Measurements from ENCODE around the gene RYR1.
"Not testable (repeated sequence)": the region's sequence is repeated elsewhere in the genome, so short reads cannot be mapped to it uniquely, and the experiment has no call there.

The RYR1 gene

GRCh38 chr19:38577826-38578225 is 144.3 kb downstream of the RYR1 start:
- DNase-seq = no peak

GRCh38 chr19:38579304-38579703 is 145.8 kb downstream of the RYR1 start:
- DNase-seq = not testable (repeated sequence)

DNA sequence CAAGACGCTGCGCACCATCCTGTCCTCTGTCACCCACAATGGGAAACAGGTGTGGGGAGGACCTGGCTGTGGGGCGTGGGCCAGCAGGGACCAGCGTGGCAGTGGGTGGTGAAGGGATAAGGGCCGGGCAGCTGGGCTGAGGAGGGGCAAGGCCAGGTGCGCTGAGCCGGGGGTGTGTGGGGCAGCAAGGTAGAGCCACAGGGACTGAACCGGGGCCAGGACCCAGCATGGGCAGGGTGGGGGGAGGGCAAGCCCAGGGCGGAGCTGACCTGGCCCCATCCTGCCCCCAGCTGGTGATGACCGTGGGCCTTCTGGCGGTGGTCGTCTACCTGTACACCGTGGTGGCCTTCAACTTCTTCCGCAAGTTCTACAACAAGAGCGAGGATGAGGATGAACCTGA is 146.6 kb downstream of the RYR1 start:
- no peak for DNase-seq

- DNase-seq = no peak
Observed at GRCh38 chr19:38583219-38583984, 149.9 kb downstream of the RYR1 start.

DNA sequence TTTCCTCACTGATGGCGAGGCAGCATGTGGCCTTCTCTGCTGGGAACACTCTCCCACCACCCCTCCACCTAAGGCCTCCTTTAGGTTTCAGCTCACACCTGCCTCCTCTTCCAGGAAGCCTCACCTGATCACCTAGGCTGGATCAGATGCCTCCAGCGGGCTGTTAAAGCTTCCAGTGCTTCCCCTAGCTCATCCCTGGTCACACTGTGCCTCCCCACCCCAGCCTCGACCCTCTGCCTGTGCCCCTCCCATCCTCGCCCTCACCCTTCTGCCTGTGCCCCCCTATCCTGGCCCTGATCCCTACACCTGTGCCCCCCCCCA is 150.5 kb downstream of the RYR1 start:
- no peak for DNase-seq

- no peak for DNase-seq
Observed at GRCh38 chr19:38587562-38587961, 154.1 kb downstream of the RYR1 start.

DNA sequence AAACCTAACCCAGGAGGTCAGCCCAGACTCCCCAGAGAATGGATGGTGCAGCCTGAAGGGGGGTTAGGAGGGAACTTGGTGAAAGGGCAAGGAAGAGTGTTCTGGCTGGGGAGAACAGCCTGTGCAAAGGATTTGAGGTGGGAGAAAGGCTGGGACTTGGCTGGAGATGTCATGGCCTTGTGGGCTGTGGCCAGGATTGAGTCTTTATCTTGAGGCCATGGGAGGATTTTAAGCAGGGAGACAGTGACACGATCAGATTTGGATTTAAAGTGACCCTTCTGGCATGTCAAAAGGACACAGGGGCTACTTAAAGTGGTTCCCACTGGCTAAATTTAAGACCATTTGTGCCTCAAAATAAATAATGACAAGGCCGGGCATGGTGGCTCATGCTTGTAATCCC is 154.6 kb downstream of the RYR1 start:
- DNase-seq = no peak

DNA sequence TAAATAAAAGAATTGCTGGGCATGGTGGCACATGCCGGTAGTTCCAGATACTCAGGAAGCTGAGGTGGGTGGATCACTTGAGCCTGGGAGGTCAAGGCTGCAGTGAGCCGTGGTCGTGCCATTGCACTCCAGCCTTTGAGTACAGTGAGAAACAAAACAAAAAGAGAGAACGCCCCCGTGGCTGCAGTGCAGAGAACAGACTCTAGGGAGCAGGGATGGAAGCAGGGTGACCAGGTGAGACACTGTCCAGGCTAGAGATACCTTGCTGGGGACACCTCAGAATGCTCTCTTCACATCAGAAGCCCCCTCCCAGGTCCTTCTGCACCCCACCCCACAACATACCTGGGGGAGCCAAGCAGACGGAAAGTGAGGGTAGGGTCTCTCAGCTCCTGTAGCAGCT is 159.4 kb downstream of the RYR1 start:
- no peak for DNase-seq

GRCh38 chr19:38596057-38596981 is 162.8 kb downstream of the RYR1 start:
- peak; percentile 27 for DNase-seq

DNA sequence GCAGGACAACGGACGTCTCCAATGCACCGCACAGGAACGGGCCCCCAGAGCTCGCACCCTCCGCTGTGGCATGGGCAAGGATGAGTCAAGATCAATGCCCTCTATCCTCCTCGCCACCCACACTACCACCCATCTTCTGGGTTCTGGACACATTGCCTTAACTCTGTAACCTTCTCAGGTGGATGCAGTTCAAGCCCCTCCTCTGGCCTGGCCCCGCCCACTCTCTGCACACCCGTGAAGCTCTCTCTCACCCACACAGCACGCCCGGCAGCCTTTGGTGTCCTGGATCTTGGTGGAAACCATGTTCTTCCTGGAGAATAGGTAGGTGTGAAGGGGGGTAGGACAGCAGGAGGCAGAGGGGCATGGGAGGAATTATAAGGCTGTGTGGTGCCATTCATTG is 163.6 kb downstream of the RYR1 start:
- no peak for DNase-seq

GRCh38 chr19:38599722-38600121 is 166.2 kb downstream of the RYR1 start:
- no peak for DNase-seq

DNA sequence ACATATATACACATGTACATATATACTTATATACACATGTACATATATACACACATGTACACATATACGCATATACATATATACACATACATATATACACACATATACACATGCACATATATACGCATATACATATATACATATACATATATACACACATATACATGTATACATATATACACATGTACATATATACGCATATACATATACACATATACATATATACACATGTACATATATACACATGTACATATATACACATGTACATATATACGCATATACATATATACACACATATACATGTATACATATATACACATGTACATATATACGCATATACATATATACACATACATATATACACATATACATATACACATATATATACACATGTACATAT is 169.4 kb downstream of the RYR1 start:
- DNase-seq = not testable (repeated sequence)

GRCh38 chr19:38606131-38606530 is 172.6 kb downstream of the RYR1 start:
- DNase-seq = no peak

DNA sequence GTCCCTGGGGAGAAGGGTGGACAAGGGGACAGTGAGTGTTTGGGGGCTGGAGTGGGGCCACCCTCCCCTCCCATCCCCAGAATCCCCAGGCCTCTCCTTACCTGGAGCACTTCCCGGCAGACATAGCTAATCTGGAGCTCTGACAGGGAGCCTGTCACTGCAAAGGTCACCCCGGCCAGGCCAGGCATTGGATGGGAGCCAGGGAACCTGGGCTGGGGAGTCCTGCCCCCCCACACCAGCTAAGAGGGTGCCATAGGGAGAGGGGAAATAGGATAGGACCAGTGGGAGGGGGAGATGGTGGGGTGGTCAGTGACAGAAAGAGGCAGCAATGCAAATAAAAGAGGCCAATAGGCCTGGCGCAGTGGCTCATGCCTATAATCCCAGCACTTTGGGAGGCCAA is 180.8 kb downstream of the RYR1 start:
- no peak for DNase-seq

GRCh38 chr19:38615007-38615581 is 181.6 kb downstream of the RYR1 start:
- DNase-seq = no peak

- DNase-seq = peak; percentile 44
Observed at GRCh38 chr19:38616265-38616664, 182.8 kb downstream of the RYR1 start.

DNA sequence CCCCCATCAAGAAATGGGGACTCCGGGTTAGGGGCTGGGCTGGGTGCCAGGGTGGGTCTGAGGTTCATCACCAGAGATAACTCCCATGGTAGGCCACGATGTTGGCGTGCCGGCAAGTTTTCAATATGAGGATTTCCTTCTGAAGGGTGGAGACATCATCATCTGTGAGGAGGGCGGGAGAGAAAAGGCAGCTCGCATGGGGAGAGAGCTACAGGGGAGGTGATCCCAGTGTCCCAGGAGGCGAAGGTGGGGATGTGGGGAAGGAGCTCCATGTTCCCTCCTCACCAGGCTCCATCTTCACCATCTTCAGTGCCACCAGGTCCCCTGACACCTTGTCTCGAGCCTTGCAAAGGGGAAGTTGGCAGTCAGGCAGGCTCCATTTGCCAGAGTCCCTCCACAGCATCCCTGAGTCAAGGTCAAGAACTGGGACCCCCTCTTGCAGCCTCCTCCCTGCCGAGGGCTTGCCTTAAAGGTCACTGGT is 183.8 kb downstream of the RYR1 start:
- peak; percentile 48 for DNase-seq

DNA sequence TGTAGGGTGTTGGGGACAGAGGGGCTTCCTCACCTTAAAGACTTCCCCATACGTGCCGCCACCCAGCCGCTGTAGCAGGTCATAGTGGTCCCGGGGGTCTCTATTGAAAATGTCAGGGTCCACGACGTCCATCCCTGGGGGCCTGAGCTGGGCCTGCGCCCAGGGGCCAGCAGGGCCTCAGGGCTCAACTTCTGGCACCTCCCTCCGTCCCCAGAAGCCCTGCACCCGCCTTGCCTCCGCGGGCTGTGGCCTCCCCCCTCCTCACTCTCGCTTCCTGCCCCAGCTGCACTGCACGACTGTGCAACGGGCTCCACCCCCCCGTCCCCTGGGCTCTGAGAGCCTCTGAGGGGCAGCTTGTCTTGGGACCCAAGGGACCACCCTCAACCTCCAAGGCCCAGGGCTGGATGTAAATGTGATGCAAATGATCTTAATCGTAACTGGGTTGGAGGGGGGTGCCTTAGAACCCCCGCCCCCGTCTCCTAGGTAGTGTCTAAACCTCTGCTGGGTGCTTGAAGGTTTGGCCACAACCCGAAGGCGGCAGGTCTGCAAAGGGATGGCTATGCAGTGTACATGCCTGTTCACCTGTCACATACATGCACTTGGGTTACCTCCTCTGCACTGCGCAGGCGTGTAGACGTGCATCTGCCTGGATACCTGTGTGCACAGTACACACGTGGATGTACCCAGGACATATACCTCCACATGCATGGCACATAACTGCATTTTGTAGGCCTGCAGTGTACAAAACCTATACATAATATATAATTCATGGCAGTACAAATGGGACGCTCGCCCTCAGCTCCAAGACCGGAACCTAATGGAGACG is 184.5 kb downstream of the RYR1 start, which contains the start of gene MAP4K1:
TSS of gene MAP4K1 (minus strand) at position 190 of the 826 bp plus-strand sequence. CDS start at position 132, 58 bp downstream.
- peak; percentile 87 for DNase-seq

DNA sequence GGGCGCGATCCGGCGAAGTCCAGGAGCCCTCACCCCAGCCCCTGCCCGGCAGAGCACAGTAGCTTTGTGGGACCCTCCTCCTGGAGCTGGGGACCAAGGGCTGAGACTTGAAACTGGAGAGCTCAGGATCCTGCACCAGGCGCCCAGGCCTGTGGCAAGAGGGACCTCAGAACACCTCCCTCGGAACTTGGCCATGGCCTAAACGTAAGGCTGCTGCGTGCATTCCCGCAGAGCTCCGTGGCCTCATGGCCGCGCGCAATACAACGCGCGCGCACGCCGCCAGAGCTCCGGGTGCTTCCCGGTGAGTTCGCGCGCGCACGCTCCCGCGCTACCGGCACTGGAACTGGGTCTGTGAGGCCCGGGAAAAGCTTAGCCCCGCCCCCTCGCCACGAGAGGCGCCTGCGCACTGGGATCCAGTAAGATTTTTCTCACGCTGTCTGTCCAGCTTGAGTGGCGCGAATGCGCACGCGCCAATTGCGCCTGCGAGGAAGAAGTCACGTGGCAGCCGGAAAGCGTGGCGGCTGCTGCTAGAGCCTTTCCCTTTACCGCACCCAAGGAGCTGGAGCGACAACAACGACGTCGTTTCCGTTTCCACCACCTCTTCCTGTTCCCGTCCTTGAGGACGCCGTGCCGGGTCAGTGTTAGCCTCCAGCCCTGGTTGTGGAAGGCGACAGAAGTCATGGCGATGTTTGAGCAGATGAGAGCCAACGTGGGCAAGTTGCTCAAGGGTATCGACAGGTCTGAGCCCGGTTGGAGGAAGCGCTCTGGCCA is 185.3 kb downstream of the RYR1 start, which contains the start of gene EIF3K:
TSS of gene EIF3K (plus strand) at position 599 of the 771 bp plus-strand sequence. CDS start at position 680, 81 bp downstream.
- peak; percentile 100 for DNase-seq

- no peak for DNase-seq
Observed at GRCh38 chr19:38619361-38620174, 186.1 kb downstream of the RYR1 start.

GRCh38 chr19:38624822-38625221 is 191.3 kb downstream of the RYR1 start:
- no peak for DNase-seq
